Rectal smooth muscle tissue (tissue), 1 donor: ENCODE results near the gene FITM1.

Source experiments
- H3K27ac ChIP-seq: one replicate; pipeline ENCODE4 v1.7.0; 2013; ENCODE audit warnings: low read depth, low read length, inconsistent platforms
- H3K27me3 ChIP-seq: one replicate; pipeline ENCODE4 v1.7.0; 2013; ENCODE audit warnings: low read length; ENCODE audit not compliant: control insufficient read depth, insufficient read depth
- H3K36me3 ChIP-seq: one replicate; pipeline ENCODE4 v1.7.0; 2013; ENCODE audit warnings: low read length; ENCODE audit not compliant: control insufficient read depth, insufficient read depth
- H3K4me1 ChIP-seq: one replicate; pipeline ENCODE4 v1.7.0; 2013; ENCODE audit warnings: low read length; ENCODE audit not compliant: control insufficient read depth, insufficient read depth
- H3K4me3 ChIP-seq: one replicate; pipeline ENCODE4 v1.7.0; 2013; ENCODE audit warnings: low read length
- H3K9ac ChIP-seq: one replicate; pipeline ENCODE4 v1.7.0; 2013; ENCODE audit warnings: low read length

Gene FITM1

GRCh38 chr14:24143511-24143910 lies 13.1 kb downstream of the FITM1 start:
- Histone ChIP-seq H3K27me3 (no peaks in the 10 kb centered on the region), H3K9ac (no peak overlapping the region), H3K36me3 (peaks cover 3% of the 10 kb centered on the region), H3K4me3 (no peak overlapping the region), H3K4me1 (peaks cover 20% of the 10 kb centered on the region), H3K27ac (no peak overlapping the region)

DNA sequence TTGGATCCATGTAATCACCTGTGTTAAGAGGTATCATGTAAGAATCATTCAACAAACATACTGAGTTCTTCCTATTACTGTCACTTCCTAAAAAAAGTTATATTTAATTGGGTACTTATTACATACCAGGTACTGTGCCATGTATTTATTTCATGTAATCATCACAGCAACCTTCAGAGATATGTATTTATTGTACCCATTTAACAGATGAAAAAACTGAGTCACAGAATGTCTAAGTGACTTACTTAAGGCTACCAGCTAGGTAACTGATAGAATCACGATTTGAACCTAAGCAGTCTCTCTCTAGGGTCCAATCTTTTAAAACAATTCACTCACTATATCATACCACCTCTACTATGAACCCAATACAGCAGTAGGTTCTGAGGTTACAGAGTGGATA lies 14.0 kb downstream of the FITM1 start:
- no peaks in the 10 kb centered on the region for H3K27me3 ChIP-seq
- no peak overlapping the region for H3K27ac ChIP-seq
- H3K9ac ChIP-seq = no peak overlapping the region
- H3K4me3 ChIP-seq = no peak overlapping the region
- peaks cover 20% of the 10 kb centered on the region for H3K4me1 ChIP-seq
- no peaks in the 10 kb centered on the region for H3K36me3 ChIP-seq

- Histone ChIP-seq H3K27ac (no peak overlapping the region), H3K4me3 (peak overlapping the region; percentile 82), H3K36me3 (peaks cover 3% of the 10 kb centered on the region), H3K4me1 (peaks cover 20% of the 10 kb centered on the region), H3K9ac (no peak overlapping the region), H3K27me3 (no peaks in the 10 kb centered on the region)
Measured at GRCh38 chr14:24145219-24145618, 14.8 kb downstream of the FITM1 start.

DNA sequence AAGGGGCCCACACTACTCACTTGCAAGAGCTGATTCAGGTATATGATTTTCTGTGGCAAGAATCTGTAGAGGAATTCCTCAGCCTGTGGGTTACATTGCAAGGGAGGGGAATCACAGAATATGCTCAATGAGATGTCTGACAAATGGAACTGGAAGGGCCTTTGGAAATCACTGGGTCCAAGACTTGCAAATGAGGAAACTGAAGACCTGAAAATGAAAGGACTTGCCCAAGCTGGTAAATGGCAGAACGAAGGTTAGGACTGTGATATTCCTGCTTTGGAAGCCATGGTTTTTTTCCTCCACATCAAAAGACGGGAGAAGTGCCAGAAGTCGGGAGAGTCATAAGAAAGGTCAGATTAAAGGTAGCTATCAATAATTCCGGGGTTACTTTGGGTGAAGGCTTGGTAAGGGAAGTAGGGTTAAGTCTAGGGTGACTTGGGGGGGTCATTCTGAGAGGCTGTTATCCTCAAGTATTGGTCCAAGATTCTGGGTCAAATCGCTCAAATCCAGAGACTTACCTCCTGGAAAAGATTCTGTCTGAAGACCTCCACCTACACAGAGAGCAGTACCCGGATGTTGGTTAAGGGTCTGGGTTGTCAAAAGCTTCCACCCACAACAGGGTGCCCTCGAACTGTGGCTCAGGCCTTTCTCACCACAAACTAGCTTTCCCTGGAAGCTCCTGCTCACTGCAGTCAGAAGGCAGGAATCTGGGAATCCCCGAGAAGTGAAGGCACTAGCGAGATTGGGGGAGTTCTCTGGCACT lies 15.4 kb downstream of the FITM1 start:
- H3K36me3 ChIP-seq = peaks cover 7% of the 10 kb centered on the region
- peak overlapping the region; percentile 82 for H3K4me3 ChIP-seq
- H3K27me3 ChIP-seq = no peaks in the 10 kb centered on the region
- peak overlapping the region; percentile 92 for H3K27ac ChIP-seq
- H3K9ac ChIP-seq = peak overlapping the region; percentile 66
- peaks cover 20% of the 10 kb centered on the region for H3K4me1 ChIP-seq

DNA sequence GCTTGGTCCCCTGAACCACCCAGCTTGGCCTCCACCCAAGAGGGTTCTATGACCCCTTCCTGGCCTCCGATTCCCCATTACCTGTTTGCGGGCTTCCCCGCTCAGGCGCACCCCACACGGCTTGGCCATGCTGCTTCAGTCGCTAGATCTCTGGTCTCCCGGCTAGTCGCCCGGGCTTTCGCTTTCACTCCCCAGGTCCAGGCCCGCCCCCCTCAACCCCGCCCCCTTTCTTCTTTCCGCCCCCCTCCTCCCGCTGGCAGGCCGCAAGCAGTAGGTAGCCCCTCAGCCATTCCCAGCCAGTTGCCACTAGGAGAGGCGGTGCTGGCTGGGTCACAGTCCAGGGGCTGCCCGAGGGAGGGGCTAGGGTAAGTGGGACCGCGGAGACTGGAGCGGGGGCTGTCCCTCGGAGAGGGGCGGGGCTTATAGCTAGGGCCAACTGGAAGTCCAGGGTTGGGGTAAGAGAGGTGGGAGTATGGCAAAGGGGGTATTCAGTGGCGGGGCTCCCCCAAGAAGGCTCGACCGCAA lies 16.1 kb downstream of the FITM1 start, which contains the start of gene PSME2:
PSME2 (minus strand) TSS at position 158 of the 525 bp plus-strand sequence; CDS start at position 129, 29 bp downstream.
- peaks cover 20% of the 10 kb centered on the region for H3K4me1 ChIP-seq
- H3K36me3 ChIP-seq = peaks cover 14% of the 10 kb centered on the region
- H3K27me3 ChIP-seq = no peaks in the 10 kb centered on the region
- H3K27ac ChIP-seq = peak within 1 kb of the TSS; percentile 92
- H3K9ac ChIP-seq = peak within 1 kb of the TSS; percentile 66
- peak within 1 kb of the TSS; percentile 92 for H3K4me3 ChIP-seq

- Histone ChIP-seq H3K27ac (peak within 1 kb of the TSS; percentile 92), H3K9ac (peak within 1 kb of the TSS; percentile 66), H3K27me3 (no peaks in the 10 kb centered on the region), H3K4me3 (peak within 1 kb of the TSS; percentile 92), H3K4me1 (peaks cover 16% of the 10 kb centered on the region), H3K36me3 (peaks cover 19% of the 10 kb centered on the region)
Measured at GRCh38 chr14:24146978-24147760, 16.7 kb downstream of the FITM1 start, which contains the start of gene RNF31. RNF31 (plus strand) TSS chr14:24147498; CDS start chr14:24147699, 201 bp downstream.

- Histone ChIP-seq H3K36me3 (peaks cover 19% of the 10 kb centered on the region), H3K4me3 (peak overlapping the region; percentile 92), H3K27ac (peak overlapping the region; percentile 81), H3K4me1 (peaks cover 16% of the 10 kb centered on the region), H3K27me3 (no peaks in the 10 kb centered on the region), H3K9ac (peak overlapping the region; percentile 58)
Measured at GRCh38 chr14:24147761-24148428, 17.4 kb downstream of the FITM1 start.

GRCh38 chr14:24149302-24149969 lies 19.0 kb downstream of the FITM1 start:
- H3K27ac ChIP-seq = no peak overlapping the region
- H3K9ac ChIP-seq = no peak overlapping the region
- peaks cover 22% of the 10 kb centered on the region for H3K36me3 ChIP-seq
- H3K4me1 ChIP-seq = peaks cover 16% of the 10 kb centered on the region
- H3K4me3 ChIP-seq = no peak overlapping the region
- H3K27me3 ChIP-seq = no peaks in the 10 kb centered on the region

- no peak overlapping the region for H3K9ac ChIP-seq
- H3K36me3 ChIP-seq = peaks cover 29% of the 10 kb centered on the region
- H3K4me3 ChIP-seq = no peak overlapping the region
- peaks cover 16% of the 10 kb centered on the region for H3K4me1 ChIP-seq
- no peaks in the 10 kb centered on the region for H3K27me3 ChIP-seq
- no peak overlapping the region for H3K27ac ChIP-seq
Measured at GRCh38 chr14:24150061-24150460, 19.6 kb downstream of the FITM1 start.

DNA sequence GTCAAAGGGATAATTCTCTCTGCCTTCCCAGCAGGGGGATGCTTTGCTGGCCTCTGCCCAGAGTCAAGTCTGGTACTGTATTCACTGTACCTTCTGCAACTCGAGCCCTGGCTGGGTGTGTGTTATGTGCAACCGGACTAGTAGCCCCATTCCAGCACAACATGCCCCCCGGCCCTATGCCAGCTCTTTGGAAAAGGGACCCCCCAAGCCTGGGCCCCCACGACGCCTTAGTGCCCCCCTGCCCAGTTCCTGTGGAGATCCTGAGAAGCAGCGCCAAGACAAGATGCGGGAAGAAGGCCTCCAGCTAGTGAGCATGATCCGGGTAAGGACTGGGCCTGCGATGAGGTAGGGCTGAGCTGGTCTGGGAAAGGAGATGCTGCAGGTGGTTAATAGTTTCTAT lies 20.1 kb downstream of the FITM1 start:
- Histone ChIP-seq H3K27me3 (no peaks in the 10 kb centered on the region), H3K4me3 (no peak overlapping the region), H3K36me3 (peaks cover 34% of the 10 kb centered on the region), H3K9ac (no peak overlapping the region), H3K27ac (no peak overlapping the region), H3K4me1 (peaks cover 13% of the 10 kb centered on the region)

GRCh38 chr14:24150993-24151392 lies 20.5 kb downstream of the FITM1 start:
- Histone ChIP-seq H3K4me1 (peaks cover 9% of the 10 kb centered on the region), H3K27ac (no peak overlapping the region), H3K27me3 (no peaks in the 10 kb centered on the region), H3K4me3 (no peak overlapping the region), H3K36me3 (peaks cover 38% of the 10 kb centered on the region), H3K9ac (no peak overlapping the region)
